Measurements from ENCODE around the gene TTC22. TPM values are rescaled to one million over a fixed set of nuclear protein-coding genes. Genes with fewer than 3 reads are reported as not detected.

Gene TTC22
- polyA plus RNA-seq (2013): 0.12 and 0.35 TPM in 2 replicates

DNA sequence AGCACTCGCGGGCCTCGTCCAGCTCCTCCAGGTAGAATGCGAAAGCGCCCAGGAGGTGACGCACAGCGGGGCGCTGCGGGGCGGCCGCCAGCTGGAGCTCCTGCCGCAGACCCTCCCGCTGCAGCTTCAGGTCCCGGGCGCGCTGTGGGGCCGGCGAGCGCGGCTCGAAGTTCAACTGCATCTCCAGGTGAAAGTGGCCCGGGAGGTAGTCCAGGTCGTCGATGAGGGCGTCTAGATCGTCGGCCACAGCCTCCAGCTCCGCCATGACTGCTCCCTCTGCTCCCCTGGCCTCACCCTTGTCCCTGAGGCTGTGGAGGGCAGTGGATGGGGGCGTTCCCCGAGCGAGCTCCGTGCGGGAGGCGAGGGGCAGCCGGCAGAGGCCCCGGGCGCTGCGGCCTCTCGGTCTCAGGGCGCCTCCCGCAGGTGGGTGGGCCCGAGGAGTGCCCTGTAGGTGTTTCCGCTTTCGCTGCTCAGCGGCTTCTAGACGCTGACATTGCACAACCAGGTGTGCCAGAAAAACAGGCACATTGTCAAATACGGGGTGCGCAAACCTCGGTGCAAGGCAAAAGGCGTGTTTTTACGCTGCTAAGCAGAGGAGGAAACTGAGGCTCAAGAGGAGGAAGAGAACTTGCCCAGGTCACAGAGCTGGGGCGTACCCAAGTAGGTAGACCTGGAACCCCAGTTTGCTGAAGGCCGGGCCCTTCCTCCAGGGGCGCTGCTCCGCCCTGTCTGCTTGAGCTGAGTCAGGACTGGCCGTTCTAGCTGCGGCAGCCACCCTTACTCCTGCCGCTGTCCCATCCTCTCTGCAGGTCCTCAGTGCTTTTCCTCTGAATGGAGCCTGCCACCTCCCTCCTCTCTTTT, at the start of gene TTC22:
TSS of gene TTC22 (minus strand) at position 425 of the 861 bp plus-strand sequence. CDS start at position 265, 160 bp downstream.
- H3K27me3 ChIP-seq (ENCODE audit: insufficient read depth, low read length): no peaks in the 10 kb centered on the region
- no peaks in the 10 kb centered on the region for H3K9me3 ChIP-seq (ENCODE audit: insufficient read depth, low read depth, low read length)
- no peak within 1 kb of the TSS for H3K27ac ChIP-seq (ENCODE audit: low read depth, low read length)
- H3K4ac ChIP-seq (ENCODE audit: low read depth, low read length): no peak within 1 kb of the TSS
- H3K79me2 ChIP-seq (ENCODE audit: control insufficient read depth, insufficient read depth, low read length, poor library complexity): no peaks in the 10 kb centered on the region
- no peaks in the 10 kb centered on the region for H3K79me1 ChIP-seq (ENCODE audit: low read length)
- no peaks in the 10 kb centered on the region for H3K36me3 ChIP-seq (ENCODE audit: control insufficient read depth in 1 of 2, insufficient read depth in 2 of 2, low read length in 2 of 2)
- H3K4me3 ChIP-seq (ENCODE audit: low read depth, low read length): peak within 1 kb of the TSS; percentile 1
- H3K18ac ChIP-seq (ENCODE audit: low read length): no peak within 1 kb of the TSS
- H2BK120ac ChIP-seq (ENCODE audit: insufficient read depth, low read length, poor library complexity): no peak within 1 kb of the TSS
- peak within 1 kb of the TSS; percentile 50 for H3K4me2 ChIP-seq (ENCODE audit: low read length)
- WGBS (ENCODE audit: extremely low coverage, insufficient coverage, insufficient read length): no CpG with 5 or more reads among the region's 58 CpGs
- H3K23ac ChIP-seq (ENCODE audit: low read length): no peak within 1 kb of the TSS
- H4K91ac ChIP-seq (ENCODE audit: low read depth, low read length): no peak within 1 kb of the TSS
- peak within 1 kb of the TSS; percentile 25 for H3K9ac ChIP-seq (ENCODE audit: low read length)
- H3K4me1 ChIP-seq (ENCODE audit: control insufficient read depth in 1 of 2, insufficient read depth in 2 of 2, low read length in 2 of 2): peaks cover 0 to 1% of the 10 kb centered on the region in 2 experiments
- H2AK5ac ChIP-seq (ENCODE audit: low read length): no peak within 1 kb of the TSS
- H2BK12ac ChIP-seq (ENCODE audit: low read length): no peak within 1 kb of the TSS
- no peak within 1 kb of the TSS for H2BK5ac ChIP-seq (ENCODE audit: low read depth, low read length, poor library complexity)
- no peak within 1 kb of the TSS for H4K12ac ChIP-seq (ENCODE audit: low read depth, low read length)
- H2AFZ ChIP-seq (ENCODE audit: insufficient read depth, low read length, poor library complexity): no peak within 1 kb of the TSS
- H4K8ac ChIP-seq (ENCODE audit: low read depth, low read length): no peak within 1 kb of the TSS
- no peak within 1 kb of the TSS for H3K14ac ChIP-seq (ENCODE audit: low read length)
- DNase-seq: peak; percentile 45 to 64

DNA sequence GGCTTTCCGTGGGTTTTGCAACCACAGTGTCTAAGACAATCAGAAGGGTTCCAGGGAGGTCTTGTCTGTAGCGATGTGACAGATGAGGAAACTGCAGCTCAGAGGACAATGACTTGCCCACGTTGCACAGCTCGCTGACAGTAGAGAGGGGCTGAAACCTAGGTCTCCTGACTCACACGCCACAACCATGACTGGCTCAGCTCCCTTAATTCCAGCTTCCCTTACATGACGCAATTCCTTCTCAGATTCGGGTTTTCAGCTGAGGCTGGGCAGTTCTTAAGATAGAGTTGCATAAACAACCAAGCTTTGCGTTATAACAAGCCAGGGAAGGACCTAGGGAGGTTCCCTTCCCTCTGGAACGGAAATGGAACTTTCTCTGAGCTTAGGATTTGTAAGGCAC, 49.6 kb upstream of the TTC22 start:
- Histone ChIP-seq H3K36me3 (ENCODE audit: control insufficient read depth in 1 of 2, insufficient read depth in 2 of 2, low read length in 2 of 2) (peaks cover 59 to 73% of the 10 kb centered on the region in 2 experiments), H3K23ac (ENCODE audit: low read length) (no peak overlapping the region), H3K79me1 (ENCODE audit: low read length) (no peaks in the 10 kb centered on the region), H4K8ac (ENCODE audit: low read depth, low read length) (no peak overlapping the region), H4K12ac (ENCODE audit: low read depth, low read length) (no peak overlapping the region), H3K18ac (ENCODE audit: low read length) (no peak overlapping the region), H2AK5ac (ENCODE audit: low read length) (no peak overlapping the region), H3K4me1 (ENCODE audit: control insufficient read depth in 1 of 2, insufficient read depth in 2 of 2, low read length in 2 of 2) (peaks cover 0 to 4% of the 10 kb centered on the region in 2 experiments), H3K14ac (ENCODE audit: low read length) (no peak overlapping the region), H3K9ac (ENCODE audit: low read length) (no peak overlapping the region), H4K91ac (ENCODE audit: low read depth, low read length) (no peak overlapping the region), H2BK12ac (ENCODE audit: low read length) (no peak overlapping the region), H3K27me3 (ENCODE audit: insufficient read depth, low read length) (no peaks in the 10 kb centered on the region), H3K4me2 (ENCODE audit: low read length) (no peak overlapping the region), H3K27ac (ENCODE audit: low read depth, low read length) (no peak overlapping the region), H3K9me3 (ENCODE audit: insufficient read depth, low read depth, low read length) (peaks cover 3% of the 10 kb centered on the region), H3K4me3 (ENCODE audit: low read depth, low read length) (no peak overlapping the region), H3K4ac (ENCODE audit: low read depth, low read length) (no peak overlapping the region), H2BK5ac (ENCODE audit: low read depth, low read length, poor library complexity) (no peak overlapping the region), H2AFZ (ENCODE audit: insufficient read depth, low read length, poor library complexity) (no peak overlapping the region), H2BK120ac (ENCODE audit: insufficient read depth, low read length, poor library complexity) (no peak overlapping the region), H3K79me2 (ENCODE audit: control insufficient read depth, insufficient read depth, low read length, poor library complexity) (peaks cover 1% of the 10 kb centered on the region)
- no CpG with 5 or more reads among the region's 9 CpGs for WGBS (ENCODE audit: extremely low coverage, insufficient coverage, insufficient read length)
- peak in 1 of 2 donors; percentile 27 for DNase-seq

DNA sequence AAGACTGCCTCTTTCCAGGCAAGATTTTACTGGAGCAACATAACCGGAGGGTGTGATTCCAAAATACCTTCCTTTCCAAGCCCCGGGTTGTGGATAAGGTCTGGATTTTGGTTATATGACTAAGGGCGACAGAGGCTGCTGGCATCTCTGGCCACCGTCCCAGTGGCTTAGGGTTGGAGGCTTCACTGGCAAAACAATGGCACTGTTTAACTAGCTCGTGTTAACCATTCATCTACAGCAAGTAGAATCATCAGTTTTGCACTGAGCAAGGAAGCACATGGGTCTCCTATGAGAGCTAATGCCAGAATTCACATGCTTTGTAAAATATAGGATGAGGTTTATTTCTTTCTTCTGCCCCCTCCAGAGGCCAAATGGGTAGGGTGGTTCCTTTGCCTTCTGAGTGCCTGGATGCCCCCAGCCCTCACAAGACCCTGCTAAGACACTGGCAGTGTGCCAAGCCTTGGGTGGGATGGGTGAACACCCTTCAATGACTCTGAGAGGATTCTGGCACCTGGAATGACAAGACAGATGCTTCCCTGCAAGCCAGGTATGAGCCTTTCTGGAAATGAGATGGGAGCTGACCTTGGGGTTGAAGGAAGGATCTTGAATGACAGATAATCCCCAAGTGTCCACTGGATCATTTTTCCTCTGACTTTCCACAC, 49.1 kb upstream of the TTC22 start:
- Histone ChIP-seq H2BK120ac (ENCODE audit: insufficient read depth, low read length, poor library complexity) (no peak overlapping the region), H2BK12ac (ENCODE audit: low read length) (no peak overlapping the region), H3K23ac (ENCODE audit: low read length) (no peak overlapping the region), H3K9me3 (ENCODE audit: insufficient read depth, low read depth, low read length) (peaks cover 3% of the 10 kb centered on the region), H3K4me2 (ENCODE audit: low read length) (no peak overlapping the region), H4K8ac (ENCODE audit: low read depth, low read length) (no peak overlapping the region), H3K18ac (ENCODE audit: low read length) (no peak overlapping the region), H3K4ac (ENCODE audit: low read depth, low read length) (no peak overlapping the region), H4K12ac (ENCODE audit: low read depth, low read length) (no peak overlapping the region), H3K79me1 (ENCODE audit: low read length) (no peaks in the 10 kb centered on the region), H2AFZ (ENCODE audit: insufficient read depth, low read length, poor library complexity) (no peak overlapping the region), H3K79me2 (ENCODE audit: control insufficient read depth, insufficient read depth, low read length, poor library complexity) (peaks cover 1% of the 10 kb centered on the region), H2BK5ac (ENCODE audit: low read depth, low read length, poor library complexity) (no peak overlapping the region), H3K4me3 (ENCODE audit: low read depth, low read length) (no peak overlapping the region), H3K14ac (ENCODE audit: low read length) (no peak overlapping the region), H3K9ac (ENCODE audit: low read length) (no peak overlapping the region), H3K36me3 (ENCODE audit: control insufficient read depth in 1 of 2, insufficient read depth in 2 of 2, low read length in 2 of 2) (peaks cover 55 to 69% of the 10 kb centered on the region in 2 experiments), H4K91ac (ENCODE audit: low read depth, low read length) (no peak overlapping the region), H2AK5ac (ENCODE audit: low read length) (no peak overlapping the region), H3K27me3 (ENCODE audit: insufficient read depth, low read length) (no peaks in the 10 kb centered on the region), H3K27ac (ENCODE audit: low read depth, low read length) (no peak overlapping the region), H3K4me1 (ENCODE audit: control insufficient read depth in 1 of 2, insufficient read depth in 2 of 2, low read length in 2 of 2) (peaks cover 0 to 4% of the 10 kb centered on the region in 2 experiments)
- no CpG with 5 or more reads among the region's 5 CpGs for WGBS (ENCODE audit: extremely low coverage, insufficient coverage, insufficient read length)
- no peak for DNase-seq

DNA sequence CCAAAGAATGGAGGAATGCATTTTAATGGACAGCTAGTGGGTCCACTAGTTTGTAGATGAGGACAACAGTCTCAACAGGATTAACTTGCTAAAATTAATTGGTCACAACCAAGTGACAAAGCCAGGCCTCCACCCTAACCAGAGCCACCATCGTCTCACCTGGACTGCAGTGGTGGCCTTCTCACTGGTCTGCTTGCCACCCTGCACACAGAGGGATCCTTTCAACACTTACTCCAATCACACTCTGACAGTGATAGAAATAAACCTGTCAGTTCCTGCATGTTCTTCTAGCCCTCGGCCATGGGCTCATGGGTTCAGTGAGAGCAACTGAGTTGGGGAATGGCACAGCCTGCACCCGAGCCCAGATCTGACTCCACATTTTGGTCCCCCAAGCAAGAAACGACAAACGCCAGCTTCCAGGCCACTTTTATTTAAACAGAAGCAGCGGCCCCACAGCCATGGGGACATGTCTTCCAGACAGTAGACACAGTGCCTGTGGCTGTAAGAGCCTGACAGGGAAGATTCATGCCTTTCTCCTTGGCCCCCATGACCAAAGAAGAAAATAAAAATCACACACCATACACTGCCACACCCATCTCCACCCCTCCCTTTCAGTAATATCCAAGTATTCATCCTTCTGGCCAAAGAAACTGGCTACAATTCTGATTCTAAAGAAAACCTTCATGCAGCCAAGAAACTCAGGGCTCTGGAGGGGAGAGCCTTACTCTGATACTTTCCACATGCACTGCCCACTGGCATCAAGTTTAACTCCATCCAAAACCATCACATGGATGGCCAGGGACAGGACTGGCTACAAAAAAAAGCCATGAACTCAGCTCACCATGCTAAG, 48.3 kb upstream of the TTC22 start:
- Histone ChIP-seq H3K4me2 (ENCODE audit: low read length) (no peak overlapping the region), H3K4ac (ENCODE audit: low read depth, low read length) (no peak overlapping the region), H2AFZ (ENCODE audit: insufficient read depth, low read length, poor library complexity) (no peak overlapping the region), H3K9me3 (ENCODE audit: insufficient read depth, low read depth, low read length) (peaks cover 3% of the 10 kb centered on the region), H3K27me3 (ENCODE audit: insufficient read depth, low read length) (no peaks in the 10 kb centered on the region), H4K12ac (ENCODE audit: low read depth, low read length) (no peak overlapping the region), H3K23ac (ENCODE audit: low read length) (no peak overlapping the region), H3K14ac (ENCODE audit: low read length) (no peak overlapping the region), H3K36me3 (ENCODE audit: control insufficient read depth in 1 of 2, insufficient read depth in 2 of 2, low read length in 2 of 2) (peaks cover 51 to 65% of the 10 kb centered on the region in 2 experiments), H4K91ac (ENCODE audit: low read depth, low read length) (no peak overlapping the region), H2BK120ac (ENCODE audit: insufficient read depth, low read length, poor library complexity) (no peak overlapping the region), H4K8ac (ENCODE audit: low read depth, low read length) (no peak overlapping the region), H2BK5ac (ENCODE audit: low read depth, low read length, poor library complexity) (no peak overlapping the region), H3K4me1 (ENCODE audit: control insufficient read depth in 1 of 2, insufficient read depth in 2 of 2, low read length in 2 of 2) (no peaks in the 10 kb centered on the region), H3K79me1 (ENCODE audit: low read length) (no peaks in the 10 kb centered on the region), H3K18ac (ENCODE audit: low read length) (no peak overlapping the region), H2AK5ac (ENCODE audit: low read length) (no peak overlapping the region), H3K4me3 (ENCODE audit: low read depth, low read length) (no peak overlapping the region), H3K9ac (ENCODE audit: low read length) (no peak overlapping the region), H2BK12ac (ENCODE audit: low read length) (no peak overlapping the region), H3K27ac (ENCODE audit: low read depth, low read length) (no peak overlapping the region), H3K79me2 (ENCODE audit: control insufficient read depth, insufficient read depth, low read length, poor library complexity) (no peaks in the 10 kb centered on the region)
- DNase-seq: no peak
- no CpG with 5 or more reads among the region's 6 CpGs for WGBS (ENCODE audit: extremely low coverage, insufficient coverage, insufficient read length)
